Activated T-cell treated with anti-CD3 and anti-CD28 coated beads, Interleukin-2, amount 50 U/mL, for 1 hour (primary cell): ENCODE results near the gene THRB.

ENCODE experiments used
- DNase-seq: peaks from one replicate; pipeline ENCODE4 v3.0.0-alpha.2; 2020

Gene THRB

GRCh38 chr3:24255414-24255813, 239.2 kb downstream of the THRB start:
- no peak for DNase-seq

GRCh38 chr3:24254649-24255048, 240.0 kb downstream of the THRB start:
- DNase-seq = no peak

GRCh38 chr3:24253336-24253735, 241.3 kb downstream of the THRB start:
- DNase-seq = no peak

GRCh38 chr3:24249523-24249922, 245.1 kb downstream of the THRB start:
- DNase-seq = no peak

GRCh38 chr3:24245056-24245455, 249.6 kb downstream of the THRB start:
- no peak for DNase-seq

- DNase-seq = no peak
Observed at GRCh38 chr3:24244491-24244890, 250.2 kb downstream of the THRB start.

- no peak for DNase-seq
Observed at GRCh38 chr3:24242012-24242698, 252.5 kb downstream of the THRB start.

- no peak for DNase-seq
Observed at GRCh38 chr3:24240306-24240705, 254.3 kb downstream of the THRB start.

GRCh38 chr3:24237971-24238706, 256.5 kb downstream of the THRB start:
- DNase-seq = no peak

GRCh38 chr3:24235121-24235520, 259.5 kb downstream of the THRB start:
- no peak for DNase-seq

GRCh38 chr3:24232784-24233183, 261.9 kb downstream of the THRB start:
- DNase-seq = no peak

- no peak for DNase-seq
Observed at GRCh38 chr3:24229468-24230221, 265.0 kb downstream of the THRB start.

GRCh38 chr3:24227635-24228034, 267.0 kb downstream of the THRB start:
- DNase-seq = no peak

GRCh38 chr3:24226397-24226796, 268.3 kb downstream of the THRB start:
- DNase-seq = no peak

- no peak for DNase-seq
Observed at GRCh38 chr3:24225385-24225950, 269.2 kb downstream of the THRB start.

GRCh38 chr3:24224666-24225384, 269.8 kb downstream of the THRB start:
- DNase-seq = no peak

- no peak for DNase-seq
Observed at GRCh38 chr3:24222165-24222805, 272.4 kb downstream of the THRB start.

- no peak for DNase-seq
Observed at GRCh38 chr3:24220859-24221657, 273.6 kb downstream of the THRB start.

- DNase-seq = no peak
Observed at GRCh38 chr3:24215502-24215901, 279.1 kb downstream of the THRB start.

GRCh38 chr3:24211381-24211780, 283.3 kb downstream of the THRB start:
- no peak for DNase-seq

GRCh38 chr3:24202071-24202470, 292.6 kb downstream of the THRB start:
- DNase-seq = no peak
